Tibial artery (tissue), 4 donors: ENCODE data around the gene TBL2.
A peak's percentile ranks its signal among the peaks of the same experiment; 100 is the strongest.
"Not testable (repeated sequence)": the region's sequence is repeated elsewhere in the genome, so short reads cannot be mapped to it uniquely, and the experiment has no call there.

Experiments
- DNase-seq, 2 donors: peaks; one replicate each; pipeline ENCODE4 v3.0.0-alpha.2; 2019
- H3K27ac ChIP-seq, 2 donors: fragments of 200-600 bp; sonication (generic) in 1 of 2; 1 replicate in 1 of 2; 2 replicates in 1 of 2; pipeline ENCODE4 v1.5.1; 2018 to 2019; ENCODE audit warnings: mild to moderate bottlenecking in 1 of 2
- H3K27me3 ChIP-seq, 2 donors: fragments of 200-600 bp; sonication (generic) in 1 of 2; one replicate each; pipeline versions ENCODE4 v1.5.1 to v1.6.0; 2016 to 2019
- H3K36me3 ChIP-seq, 3 donors: fragments of 200-600 bp; sonication (generic) in 2 of 3; one replicate each; pipeline ENCODE4 v1.5.1; 2016 to 2019; ENCODE audit warnings: mild to moderate bottlenecking in 2 of 3
- H3K4me1 ChIP-seq, 4 donors: fragments of 200-600 bp; sonication (generic) in 2 of 4; 1 replicate in 3 of 4; 2 replicates in 1 of 4; pipeline ENCODE4 v1.5.1; 2016 to 2019
- H3K4me3 ChIP-seq, 2 donors: fragments of 200-600 bp; sonication (generic) in 1 of 2; 1 replicate in 1 of 2; 2 replicates in 1 of 2; pipeline ENCODE4 v1.5.1; 2018 to 2019; ENCODE audit warnings: mild to moderate bottlenecking in 2 of 2
- H3K9me3 ChIP-seq, 3 donors: fragments of 200-600 bp; sonication (generic) in 1 of 3; one replicate each; pipeline ENCODE4 v1.5.1; 2016 to 2019
- intact Hi-C: fragments of 100-400 bp; cut with DNase I; formaldehyde crosslinking; loops from one replicate; pipeline ENCODE4 v1.15.0; 2023; ENCODE audit warnings: low total_unique reads
- TF ChIP-seq, protein P1 (sequence below), 2 experiments: fragments of 200-600 bp in 1 of 2; fragments of 450-650 bp in 1 of 2; IDR thresholded peaks; one replicate each; pipeline ENCODE4 v1.5.1; 2017 to 2019; ENCODE audit warnings: antibody characterized with exemption in 2 of 2, mild to moderate bottlenecking in 1 of 2, moderate library complexity in 1 of 2

The TBL2 gene

GRCh38 chr7:73526896-73527821 is 51.2 kb downstream of the TBL2 start:
- H3K27me3 ChIP-seq, result no peaks in the 10 kb centered on the region
- H3K27ac ChIP-seq, result no peak overlapping the region
- no peak for DNase-seq
- no peaks in the 10 kb centered on the region for H3K9me3 ChIP-seq
- H3K4me3 ChIP-seq, result no peak overlapping the region
- intact Hi-C loops, result no loop called here
- TF ChIP-seq, protein P1, sequence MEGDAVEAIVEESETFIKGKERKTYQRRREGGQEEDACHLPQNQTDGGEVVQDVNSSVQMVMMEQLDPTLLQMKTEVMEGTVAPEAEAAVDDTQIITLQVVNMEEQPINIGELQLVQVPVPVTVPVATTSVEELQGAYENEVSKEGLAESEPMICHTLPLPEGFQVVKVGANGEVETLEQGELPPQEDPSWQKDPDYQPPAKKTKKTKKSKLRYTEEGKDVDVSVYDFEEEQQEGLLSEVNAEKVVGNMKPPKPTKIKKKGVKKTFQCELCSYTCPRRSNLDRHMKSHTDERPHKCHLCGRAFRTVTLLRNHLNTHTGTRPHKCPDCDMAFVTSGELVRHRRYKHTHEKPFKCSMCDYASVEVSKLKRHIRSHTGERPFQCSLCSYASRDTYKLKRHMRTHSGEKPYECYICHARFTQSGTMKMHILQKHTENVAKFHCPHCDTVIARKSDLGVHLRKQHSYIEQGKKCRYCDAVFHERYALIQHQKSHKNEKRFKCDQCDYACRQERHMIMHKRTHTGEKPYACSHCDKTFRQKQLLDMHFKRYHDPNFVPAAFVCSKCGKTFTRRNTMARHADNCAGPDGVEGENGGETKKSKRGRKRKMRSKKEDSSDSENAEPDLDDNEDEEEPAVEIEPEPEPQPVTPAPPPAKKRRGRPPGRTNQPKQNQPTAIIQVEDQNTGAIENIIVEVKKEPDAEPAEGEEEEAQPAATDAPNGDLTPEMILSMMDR (IDR thresholded peaks at IDR 0.05), result no peak
- peaks cover 0 to 7% (median 2%) of the 10 kb centered on the region in 4 donors for H3K4me1 ChIP-seq
- H3K36me3 ChIP-seq, result no peaks in the 10 kb centered on the region

- DNase-seq, H3K9me3 ChIP-seq, H3K27me3 ChIP-seq, intact Hi-C loops, H3K36me3 ChIP-seq, H3K27ac ChIP-seq, H3K4me3 ChIP-seq, H3K4me1 ChIP-seq: not testable (repeated sequence)
Observed at GRCh38 chr7:73526158-73526494, 52.3 kb downstream of the TBL2 start.

DNA sequence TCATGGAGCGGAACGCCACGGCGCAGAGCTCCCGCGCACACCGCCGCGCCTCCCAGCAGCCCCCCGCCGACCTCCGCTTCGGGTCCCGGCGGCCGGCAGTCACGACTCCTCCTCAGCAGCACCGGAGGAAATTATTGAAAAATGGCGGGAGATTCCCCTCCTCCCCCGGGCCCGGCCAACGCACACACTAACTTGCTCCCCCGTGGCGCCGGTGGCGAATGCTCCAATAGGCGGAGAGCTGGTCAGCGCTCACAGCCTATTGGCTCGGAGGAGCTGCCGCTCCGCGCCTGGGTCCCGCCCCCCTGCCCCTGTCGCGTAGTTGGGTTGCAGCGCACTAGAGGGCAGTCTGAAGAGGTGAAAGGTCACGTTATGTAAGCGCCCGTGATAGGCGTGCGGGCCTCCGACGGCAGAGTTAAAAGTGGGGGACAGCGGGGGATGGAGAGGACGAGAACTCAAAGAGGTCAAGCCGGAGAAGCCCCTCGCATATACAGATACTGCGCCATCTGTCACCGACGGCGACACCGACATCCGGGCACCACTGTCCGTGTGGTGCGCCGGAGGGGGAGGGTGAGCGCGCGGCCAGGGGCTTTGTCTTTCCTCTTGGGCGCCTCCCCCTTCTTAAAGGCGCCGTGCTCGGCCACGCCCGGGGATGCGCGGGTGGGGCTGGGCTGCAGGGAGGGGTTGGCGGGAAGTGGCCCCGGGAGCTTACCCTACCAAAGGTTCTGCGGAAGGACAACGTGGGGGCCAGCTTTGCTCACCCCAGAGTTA is 56.1 kb downstream of the TBL2 start, which contains the start of gene BAZ1B:
BAZ1B (minus strand) TSS at position 189 of the 768 bp plus-strand sequence. CDS start 360 bp downstream, outside the sequence.
- intact Hi-C loops, result no loop called here
- peak within 1 kb of the TSS; percentile 79 to 99 for H3K4me3 ChIP-seq
- no peaks in the 10 kb centered on the region for H3K27me3 ChIP-seq
- peak within 1 kb of the TSS; percentile 95 to 96 for H3K27ac ChIP-seq
- H3K9me3 ChIP-seq, result no peaks in the 10 kb centered on the region
- peaks cover 0 to 2% (median 0%) of the 10 kb centered on the region in 3 donors for H3K36me3 ChIP-seq
- DNase-seq, result peak; percentile 98 to 99
- peaks cover 6 to 42% (median 28%) of the 10 kb centered on the region in 4 donors for H3K4me1 ChIP-seq
- TF ChIP-seq, protein P1 (IDR thresholded peaks at IDR 0.05), result no peak

- Histone ChIP-seq H3K9me3 (no peaks in the 10 kb centered on the region), H3K4me3 (peak overlapping the region; percentile 79 to 99), H3K4me1 (peaks cover 6 to 48% (median 32%) of the 10 kb centered on the region in 4 donors)
Observed at GRCh38 chr7:73521636-73522104, 56.7 kb downstream of the TBL2 start.

GRCh38 chr7:73520673-73521635 is 57.4 kb downstream of the TBL2 start:
- H3K9me3 ChIP-seq, result no peaks in the 10 kb centered on the region
- TF ChIP-seq, protein P1 (IDR thresholded peaks at IDR 0.05), result no peak
- H3K27ac ChIP-seq, result peak overlapping the region; percentile 95 to 96
- peaks cover 6 to 53% (median 34%) of the 10 kb centered on the region in 4 donors for H3K4me1 ChIP-seq
- intact Hi-C loops, result loop anchor here (2.0 kb wide), 1 partner anchor 56 kb away; no protein-coding TSS in a partner anchor
- DNase-seq, result no peak
- peaks cover 0 to 15% (median 13%) of the 10 kb centered on the region in 3 donors for H3K36me3 ChIP-seq
- H3K27me3 ChIP-seq, result no peaks in the 10 kb centered on the region
- H3K4me3 ChIP-seq, result peak overlapping the region; percentile 79 to 99

More at GRCh38 chr7:73521636-73522104, 56.7 kb downstream of the TBL2 start:
- DNase-seq, result peak in 1 of 2 donors; percentile 23
- intact Hi-C loops, result loop anchor here (2.0 kb wide), 1 partner anchor 55 kb away; no protein-coding TSS in a partner anchor
- Histone ChIP-seq H3K27me3 (no peaks in the 10 kb centered on the region), H3K36me3 (peaks cover 0 to 8% (median 6%) of the 10 kb centered on the region in 3 donors), H3K27ac (peak overlapping the region; percentile 95 to 96)
- TF ChIP-seq, protein P1 (IDR thresholded peaks at IDR 0.05), result no peak
